ENCODE measurements around the gene C1QTNF1.

DNA sequence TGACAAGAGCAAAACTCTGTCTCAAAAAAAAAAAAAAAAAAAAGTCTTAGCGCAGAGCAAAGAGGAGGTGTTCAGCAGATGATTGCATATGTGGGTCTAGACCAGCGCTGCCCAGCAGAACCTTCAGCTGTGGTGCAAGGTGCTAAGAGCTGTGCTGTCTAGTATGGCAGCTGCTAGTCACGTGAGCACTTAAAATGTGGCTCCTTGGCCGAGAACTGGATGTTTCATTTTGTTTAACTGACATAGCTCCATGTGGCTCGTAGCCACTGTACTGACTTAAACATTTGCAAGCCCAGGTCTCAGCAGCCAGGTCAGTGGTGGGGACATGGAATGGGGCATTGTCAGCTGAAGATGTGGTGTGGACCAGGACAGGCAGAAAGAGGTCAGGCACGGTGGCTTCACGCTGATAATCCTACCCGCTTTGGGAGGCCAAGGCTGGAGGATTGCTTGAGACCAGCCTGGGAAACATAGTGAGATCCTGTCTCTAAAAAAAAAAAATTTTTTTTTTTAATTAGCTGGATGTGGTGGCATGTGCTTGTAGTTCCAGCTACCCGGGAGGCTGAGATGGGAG, 9.2 kb downstream of the C1QTNF1 start:
- TF ChIP-seq, protein P1, sequence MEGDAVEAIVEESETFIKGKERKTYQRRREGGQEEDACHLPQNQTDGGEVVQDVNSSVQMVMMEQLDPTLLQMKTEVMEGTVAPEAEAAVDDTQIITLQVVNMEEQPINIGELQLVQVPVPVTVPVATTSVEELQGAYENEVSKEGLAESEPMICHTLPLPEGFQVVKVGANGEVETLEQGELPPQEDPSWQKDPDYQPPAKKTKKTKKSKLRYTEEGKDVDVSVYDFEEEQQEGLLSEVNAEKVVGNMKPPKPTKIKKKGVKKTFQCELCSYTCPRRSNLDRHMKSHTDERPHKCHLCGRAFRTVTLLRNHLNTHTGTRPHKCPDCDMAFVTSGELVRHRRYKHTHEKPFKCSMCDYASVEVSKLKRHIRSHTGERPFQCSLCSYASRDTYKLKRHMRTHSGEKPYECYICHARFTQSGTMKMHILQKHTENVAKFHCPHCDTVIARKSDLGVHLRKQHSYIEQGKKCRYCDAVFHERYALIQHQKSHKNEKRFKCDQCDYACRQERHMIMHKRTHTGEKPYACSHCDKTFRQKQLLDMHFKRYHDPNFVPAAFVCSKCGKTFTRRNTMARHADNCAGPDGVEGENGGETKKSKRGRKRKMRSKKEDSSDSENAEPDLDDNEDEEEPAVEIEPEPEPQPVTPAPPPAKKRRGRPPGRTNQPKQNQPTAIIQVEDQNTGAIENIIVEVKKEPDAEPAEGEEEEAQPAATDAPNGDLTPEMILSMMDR (IDR thresholded peaks at IDR 0.05) = no peak
- TF ChIP-seq POLR2A (IDR thresholded peaks at IDR 0.05) = no peak

Measured in thyroid gland (tissue), 4 donors.